HG02938 (cell line): Measurements from ENCODE around the gene CLPTM1L.

ENCODE experiments used
- ATAC-seq: cut with Tn5 transposase; IDR thresholded peaks from one replicate; pipeline ENCODE4 v1.9.1; 2021; ENCODE audit warnings: mild to moderate bottlenecking, moderate library complexity; ENCODE audit not compliant: unreplicated experiment

Gene CLPTM1L

GRCh38 chr5:1315709-1316587 is 29.0 kb downstream of the CLPTM1L start:
- ATAC-seq: peak; percentile 50

DNA sequence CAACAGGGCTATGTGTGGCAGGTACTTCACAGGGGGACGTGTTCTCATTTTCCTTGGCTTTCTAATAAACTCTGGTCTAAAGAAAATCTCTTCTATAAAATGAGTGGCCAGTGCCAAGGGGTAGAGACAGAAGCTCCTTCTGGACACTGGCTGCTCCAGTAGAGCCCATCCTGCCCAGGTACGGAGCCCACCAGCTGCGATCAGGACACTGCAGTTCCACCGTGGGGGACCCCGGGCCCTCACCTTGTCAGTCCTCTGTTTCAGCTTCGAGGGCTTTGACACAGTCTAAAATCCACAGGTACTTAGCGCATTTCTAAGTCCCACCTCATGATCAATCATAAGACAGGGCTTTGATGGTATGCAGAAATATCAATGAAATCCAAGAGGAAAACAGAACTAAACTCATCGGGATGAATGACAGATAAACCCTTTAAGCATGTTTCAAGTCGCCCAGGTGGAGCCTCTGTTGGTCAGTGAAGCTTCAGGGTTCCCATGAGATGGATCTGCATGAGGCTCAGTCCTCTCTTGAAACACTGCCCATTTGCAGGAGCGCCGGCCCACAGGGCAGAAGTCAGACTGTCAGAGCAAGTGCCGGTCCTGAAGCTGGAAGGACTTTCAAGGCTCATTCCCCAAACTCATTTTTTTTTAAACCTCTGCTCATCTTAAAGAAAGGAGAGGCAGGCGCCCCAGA is 29.7 kb downstream of the CLPTM1L start:
- ATAC-seq: peak; percentile 0

DNA sequence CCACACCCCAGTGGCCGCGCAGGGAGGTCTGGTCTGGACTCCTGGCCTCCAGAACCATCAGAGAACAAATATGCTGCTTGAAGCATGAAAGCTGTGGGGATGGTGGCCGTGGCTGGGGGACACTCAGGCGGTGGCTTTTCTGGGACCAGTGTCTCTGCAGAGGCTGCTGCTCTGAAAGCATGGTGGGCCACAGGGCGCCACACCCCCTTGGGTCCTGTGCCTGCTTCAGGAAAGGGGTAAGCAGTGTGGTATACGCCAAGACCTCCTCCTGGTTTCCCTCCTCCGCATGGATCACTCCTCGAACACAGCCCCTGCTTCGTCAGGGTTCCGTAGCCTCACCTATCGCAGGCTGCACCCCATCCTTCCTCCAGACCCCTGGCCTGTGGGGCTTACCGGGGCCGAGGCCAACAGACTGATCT is 30.3 kb downstream of the CLPTM1L start:
- no peak for ATAC-seq

DNA sequence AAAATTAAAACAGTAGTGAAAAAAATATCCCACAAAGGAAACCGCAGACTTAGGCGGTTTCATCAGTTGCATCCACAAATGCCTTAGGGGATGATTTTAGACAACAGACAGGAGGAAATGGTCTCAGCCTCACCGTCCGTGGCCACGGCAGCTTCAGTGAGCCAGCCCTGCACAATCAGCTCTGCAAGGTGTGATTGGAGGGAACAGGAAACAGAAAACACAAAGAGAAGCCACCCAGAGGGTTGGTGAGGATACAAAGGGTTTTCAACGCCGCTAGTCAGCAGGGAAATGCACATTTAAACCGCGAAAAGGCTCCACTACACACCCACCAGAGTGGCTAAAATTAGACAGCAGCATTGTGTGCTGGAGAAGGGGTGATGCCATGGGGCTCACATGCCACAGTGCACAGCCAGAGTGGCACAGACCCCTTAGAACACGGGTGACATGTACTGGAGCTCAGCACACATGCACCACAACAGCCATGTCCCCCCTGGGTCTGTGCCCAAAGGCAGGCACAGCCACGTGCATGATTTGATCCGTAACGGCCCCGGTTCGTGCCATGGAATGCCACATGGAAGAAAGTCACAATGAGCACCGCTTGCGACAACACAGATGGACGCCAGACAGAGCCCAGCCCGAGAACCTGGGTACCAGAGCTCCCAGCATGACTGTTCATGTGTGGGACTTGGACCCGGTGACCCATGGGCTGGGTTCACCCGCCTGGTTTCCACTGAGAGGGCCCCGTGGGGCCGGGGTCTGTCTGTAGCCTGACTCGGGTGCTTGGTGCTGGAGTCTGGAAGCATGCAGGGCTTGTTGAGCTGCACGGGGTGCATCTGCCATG is 31.7 kb downstream of the CLPTM1L start:
- ATAC-seq: peak; percentile 65

DNA sequence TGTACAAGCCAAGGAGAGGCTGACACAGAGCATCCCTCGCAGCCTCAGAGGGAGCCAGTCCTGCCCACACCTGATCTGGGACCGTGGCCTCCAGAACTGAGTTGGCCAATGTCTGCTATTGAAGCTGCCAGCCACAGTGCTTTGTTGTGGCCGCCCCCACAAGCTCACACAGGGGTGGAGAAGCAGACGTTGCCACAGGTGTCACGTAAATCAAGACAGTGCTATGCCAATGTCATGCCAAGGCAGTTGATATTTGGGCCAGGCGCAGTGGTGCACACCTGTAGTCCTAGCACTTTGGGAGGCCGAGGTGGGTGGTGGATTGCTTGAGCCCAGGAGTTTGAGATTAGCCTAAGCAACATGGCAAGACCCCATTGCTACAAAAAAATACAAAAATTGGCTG is 32.7 kb downstream of the CLPTM1L start:
- no peak for ATAC-seq

GRCh38 chr5:1311439-1312055 is 33.4 kb downstream of the CLPTM1L start:
- no peak for ATAC-seq

DNA sequence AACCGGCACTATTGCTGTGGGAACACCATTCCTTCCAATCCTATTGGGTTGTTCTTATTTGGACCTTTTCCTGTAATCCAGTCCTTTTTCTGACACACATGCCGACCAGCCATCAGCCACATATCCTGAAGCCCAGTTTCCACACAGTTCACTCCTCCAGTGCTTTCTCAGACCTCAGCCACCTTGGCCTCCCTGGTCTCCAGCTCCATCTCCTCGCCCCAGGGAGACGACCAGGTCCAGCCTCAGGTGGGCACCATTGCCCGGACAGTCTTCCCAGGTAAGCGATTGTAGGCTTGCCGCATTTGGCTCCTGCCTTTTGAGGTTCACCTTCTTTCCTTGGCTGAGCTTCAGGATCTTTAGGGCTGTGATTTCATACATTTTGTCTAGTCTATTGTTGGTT is 34.8 kb downstream of the CLPTM1L start:
- ATAC-seq: no peak

GRCh38 chr5:1304033-1304432 is 40.9 kb downstream of the CLPTM1L start:
- no peak for ATAC-seq

DNA sequence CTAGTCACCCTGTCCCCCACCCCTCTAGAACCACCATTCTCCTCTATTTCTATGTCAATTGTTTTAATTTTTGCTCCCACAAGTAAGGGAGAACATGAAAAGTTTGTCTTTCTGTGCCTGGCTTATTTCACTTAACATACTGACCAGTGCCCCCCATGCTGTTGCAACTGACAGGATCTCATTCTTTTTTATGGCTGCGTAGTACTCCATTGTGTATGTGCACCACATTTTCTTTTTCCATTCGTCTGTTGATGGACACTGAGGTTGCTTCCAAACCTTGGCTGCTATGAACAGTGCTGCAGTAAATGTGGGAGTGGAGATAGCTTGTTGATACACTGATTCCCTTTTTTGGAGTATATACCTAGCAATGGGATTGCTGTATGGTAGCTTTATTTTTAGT is 42.6 kb downstream of the CLPTM1L start:
- no peak for ATAC-seq

DNA sequence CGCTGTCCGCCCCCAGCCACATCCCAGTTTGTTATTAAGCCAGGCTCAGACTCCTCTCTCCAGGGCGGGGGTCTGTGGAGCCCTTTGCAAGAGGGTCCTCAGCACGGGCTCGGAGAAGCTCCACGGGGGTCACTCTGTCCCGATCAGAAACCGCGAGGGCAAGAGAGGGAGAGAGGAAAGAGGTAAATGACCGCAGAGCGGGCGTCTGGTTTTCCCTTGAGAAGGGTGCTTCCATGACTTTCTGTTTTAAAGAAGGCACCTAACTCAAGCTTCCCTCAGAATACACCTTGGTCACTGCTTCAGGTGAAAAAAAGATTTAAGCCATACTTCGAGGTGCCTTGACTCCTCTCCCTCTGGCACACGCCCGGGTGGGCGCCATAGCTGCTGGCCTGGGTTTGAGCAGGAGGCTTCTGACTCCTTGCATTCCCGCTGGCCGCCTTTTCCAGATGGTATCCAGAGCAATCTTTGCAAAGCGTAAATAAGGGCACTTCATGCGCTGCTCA is 44.3 kb downstream of the CLPTM1L start:
- ATAC-seq: no peak

GRCh38 chr5:1299961-1300360 is 44.9 kb downstream of the CLPTM1L start:
- ATAC-seq: no peak

DNA sequence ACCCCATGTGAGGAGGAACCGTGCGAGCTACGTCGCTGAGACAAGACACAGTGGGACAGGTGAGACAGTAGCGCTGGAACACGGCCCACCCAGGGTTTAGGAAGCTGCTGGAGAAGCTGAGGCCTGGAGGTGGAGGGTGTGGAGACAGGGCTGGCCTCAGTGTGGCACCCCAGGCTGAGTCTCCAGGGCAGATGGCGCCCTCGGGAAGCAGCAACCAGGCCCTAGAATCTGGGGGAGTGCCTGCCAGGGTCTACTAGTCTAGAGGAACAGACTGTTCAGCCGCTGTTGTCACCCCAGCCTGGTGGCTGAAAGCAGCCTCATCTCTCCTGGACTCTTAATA is 45.4 kb downstream of the CLPTM1L start:
- no peak for ATAC-seq

GRCh38 chr5:1298723-1299510 is 46.0 kb downstream of the CLPTM1L start:
- no peak for ATAC-seq

GRCh38 chr5:1298067-1298551 is 46.8 kb downstream of the CLPTM1L start:
- ATAC-seq: no peak

DNA sequence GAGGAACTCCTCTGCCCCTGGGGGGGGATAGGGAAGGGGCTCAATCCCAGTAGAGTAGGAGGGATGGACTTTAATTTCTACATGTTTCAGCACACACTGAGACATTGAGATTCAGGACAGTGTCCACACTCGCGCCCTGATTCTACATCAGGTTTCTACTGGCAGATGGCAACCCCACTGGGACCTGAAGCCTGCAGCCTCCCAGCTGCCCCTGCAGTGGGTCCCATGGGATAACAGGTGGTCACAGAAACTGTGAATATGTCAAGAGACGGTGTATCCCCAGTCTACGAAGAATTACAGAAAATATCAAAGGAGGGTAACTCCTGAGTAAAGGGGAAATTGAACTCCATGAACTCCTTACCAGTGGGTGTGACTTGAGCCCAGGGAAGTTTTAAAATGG is 47.7 kb downstream of the CLPTM1L start:
- ATAC-seq: no peak

- ATAC-seq: no peak
Observed at GRCh38 chr5:1295650-1296037, 49.3 kb downstream of the CLPTM1L start.

DNA sequence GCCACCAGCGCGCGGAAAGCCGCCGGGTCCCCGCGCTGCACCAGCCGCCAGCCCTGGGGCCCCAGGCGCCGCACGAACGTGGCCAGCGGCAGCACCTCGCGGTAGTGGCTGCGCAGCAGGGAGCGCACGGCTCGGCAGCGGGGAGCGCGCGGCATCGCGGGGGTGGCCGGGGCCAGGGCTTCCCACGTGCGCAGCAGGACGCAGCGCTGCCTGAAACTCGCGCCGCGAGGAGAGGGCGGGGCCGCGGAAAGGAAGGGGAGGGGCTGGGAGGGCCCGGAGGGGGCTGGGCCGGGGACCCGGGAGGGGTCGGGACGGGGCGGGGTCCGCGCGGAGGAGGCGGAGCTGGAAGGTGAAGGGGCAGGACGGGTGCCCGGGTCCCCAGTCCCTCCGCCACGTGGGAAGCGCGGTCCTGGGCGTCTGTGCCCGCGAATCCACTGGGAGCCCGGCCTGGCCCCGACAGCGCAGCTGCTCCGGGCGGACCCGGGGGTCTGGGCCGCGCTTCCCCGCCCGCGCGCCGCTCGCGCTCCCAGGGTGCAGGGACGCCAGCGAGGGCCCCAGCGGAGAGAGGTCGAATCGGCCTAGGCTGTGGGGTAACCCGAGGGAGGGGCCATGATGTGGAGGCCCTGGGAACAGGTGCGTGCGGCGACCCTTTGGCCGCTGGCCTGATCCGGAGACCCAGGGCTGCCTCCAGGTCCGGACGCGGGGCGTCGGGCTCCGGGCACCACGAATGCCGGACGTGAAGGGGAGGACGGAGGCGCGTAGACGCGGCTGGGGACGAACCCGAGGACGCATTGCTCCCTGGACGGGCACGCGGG is 49.9 kb downstream of the CLPTM1L start, which contains the start of gene TERT:
TSS of gene TERT (minus strand) at position 234 of the 815 bp plus-strand sequence. CDS start at position 155, 79 bp downstream.
- ATAC-seq: no peak

GRCh38 chr5:1294206-1294834 is 50.6 kb downstream of the CLPTM1L start:
- no peak for ATAC-seq
